BLaER1 treated with 17β-estradiol and CSF1 and Interleukin-3, amounts not matched to agents 10 nM and 100 nM (cell line): ENCODE results near the gene ALKAL2.

Experiments
- H3K27ac ChIP-seq, 11 experiments: shearing (Covaris generic); formaldehyde crosslinking; 2 replicates each; pipeline ENCODE4 v1.8.1; 2022
- H3K27me3 ChIP-seq, 11 experiments: shearing (Covaris generic); formaldehyde crosslinking; 2 replicates each; pipeline ENCODE4 v1.8.1; 2022
- H3K36me3 ChIP-seq, 11 experiments: shearing (Covaris generic); formaldehyde crosslinking; 2 replicates each; pipeline ENCODE4 v1.8.1; 2022
- H3K4me1 ChIP-seq, 10 experiments: shearing (Covaris generic); formaldehyde crosslinking; 2 replicates each; pipeline ENCODE4 v1.8.1; 2022
- H3K4me2 ChIP-seq, 11 experiments: shearing (Covaris generic); formaldehyde crosslinking; 2 replicates each; pipeline ENCODE4 v1.8.1; 2022
- H3K4me3 ChIP-seq, 10 experiments: shearing (Covaris generic); formaldehyde crosslinking; 2 replicates each; pipeline ENCODE4 v1.8.1; 2022
- H3K9ac ChIP-seq, 11 experiments: shearing (Covaris generic); formaldehyde crosslinking; 2 replicates each; pipeline ENCODE4 v1.8.1; 2022
- H3K9me3 ChIP-seq, 11 experiments: shearing (Covaris generic); formaldehyde crosslinking; replicated peaks in 1 of 11; 2 replicates each; pipeline ENCODE4 v1.8.1; 2022
- H4K20me1 ChIP-seq, 11 experiments: shearing (Covaris generic); formaldehyde crosslinking; 2 replicates each; pipeline ENCODE4 v1.8.1; 2022
- Cebpa-rat ChIP-seq, 11 experiments: shearing (Covaris generic); IDR thresholded peaks; 2 replicates each; pipeline ENCODE4 v1.8.1; 2022

The ALKAL2 gene

GRCh38 chr2:280650-281110 is 7.2 kb downstream of the ALKAL2 start:
- no peak overlapping the region for H3K4me3 ChIP-seq
- no peak overlapping the region for H3K9ac ChIP-seq
- H3K27ac ChIP-seq, result no peak overlapping the region
- no peaks in the 10 kb centered on the region for H3K9me3 ChIP-seq
- peaks cover 71 to 87% (median 78%) of the 10 kb centered on the region in 11 experiments for H3K36me3 ChIP-seq
- peaks cover 15 to 30% (median 24%) of the 10 kb centered on the region in 11 experiments for H3K27me3 ChIP-seq
- no peak for TF ChIP-seq Cebpa-rat (IDR thresholded peaks at IDR 0.05)
- peaks cover under 1 to 8% (median 4%) of the 10 kb centered on the region in 10 experiments for H3K4me1 ChIP-seq
- no peak overlapping the region for H3K4me2 ChIP-seq
- peaks cover 34 to 90% (median 75%) of the 10 kb centered on the region in 11 experiments; a peak in 21 of 22 replicates for H4K20me1 ChIP-seq

DNA sequence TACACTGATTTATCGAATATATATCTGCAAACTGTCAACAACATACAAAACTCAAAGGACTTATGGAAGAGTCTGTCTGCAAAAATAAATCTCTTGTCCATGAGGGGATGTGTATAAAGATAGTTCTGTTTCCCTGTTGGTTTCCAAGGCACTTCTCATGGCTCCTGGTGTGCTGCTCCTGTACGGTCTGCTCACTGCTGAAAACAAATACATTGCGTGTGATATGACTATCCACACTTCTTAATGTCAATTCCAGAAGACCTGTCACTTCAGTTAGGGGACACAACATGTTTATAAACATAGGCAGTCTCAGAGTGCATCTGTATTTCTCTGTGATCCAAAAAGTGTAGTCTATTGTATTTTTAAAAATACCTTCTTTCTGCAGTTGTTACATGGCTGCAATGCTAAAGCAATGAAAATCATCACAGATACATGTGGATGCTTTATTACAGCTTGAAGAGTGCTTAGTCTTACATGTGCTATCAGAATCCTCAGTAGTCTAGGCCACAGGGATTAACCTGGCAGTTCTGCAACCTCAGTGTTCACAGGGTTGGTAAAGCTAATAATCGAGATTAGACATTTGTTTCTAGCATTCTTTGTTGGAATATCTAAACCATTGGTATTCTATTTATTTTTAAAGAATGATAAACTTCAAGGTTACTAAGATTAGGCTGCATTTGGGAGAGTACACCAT is 7.8 kb downstream of the ALKAL2 start:
- H3K9ac ChIP-seq, result no peak overlapping the region
- no peak for TF ChIP-seq Cebpa-rat (IDR thresholded peaks at IDR 0.05)

DNA sequence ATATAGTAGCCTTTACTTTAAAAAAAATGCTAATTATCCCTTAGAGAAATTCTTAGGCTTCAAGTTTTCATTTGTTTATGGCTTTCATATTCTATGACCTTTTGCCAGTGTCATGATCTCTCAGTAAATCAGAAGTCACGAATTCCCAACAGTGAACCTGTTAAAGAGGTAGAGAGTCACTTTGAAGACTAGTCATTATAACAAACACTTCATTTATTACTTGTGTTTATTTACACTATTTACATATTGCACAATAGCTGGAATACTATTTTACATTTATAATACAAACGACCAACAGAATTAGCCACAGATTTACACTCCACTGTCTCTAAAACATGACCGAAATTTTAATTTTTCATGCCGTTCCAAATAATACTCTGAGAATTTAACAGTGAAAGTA is 8.5 kb downstream of the ALKAL2 start:
- Histone ChIP-seq H3K9ac (no peak overlapping the region), H4K20me1 (peaks cover 43 to 90% (median 75%) of the 10 kb centered on the region in 11 experiments; a peak in 21 of 22 replicates), H3K36me3 (peaks cover 78 to 98% (median 90%) of the 10 kb centered on the region in 11 experiments)

More for the DNA sequence above, 7.8 kb downstream of the ALKAL2 start:
- Histone ChIP-seq H3K4me1 (peaks cover 7 to 14% (median 10%) of the 10 kb centered on the region in 10 experiments), H3K4me2 (no peak overlapping the region), H3K27me3 (peaks cover 9 to 24% (median 18%) of the 10 kb centered on the region in 11 experiments), H3K4me3 (no peak overlapping the region), H3K9me3 (no peaks in the 10 kb centered on the region), H3K27ac (no peak overlapping the region), H3K36me3 (peaks cover 75 to 92% (median 83%) of the 10 kb centered on the region in 11 experiments), H4K20me1 (peaks cover 35 to 90% (median 75%) of the 10 kb centered on the region in 11 experiments; a peak in 21 of 22 replicates)

DNA sequence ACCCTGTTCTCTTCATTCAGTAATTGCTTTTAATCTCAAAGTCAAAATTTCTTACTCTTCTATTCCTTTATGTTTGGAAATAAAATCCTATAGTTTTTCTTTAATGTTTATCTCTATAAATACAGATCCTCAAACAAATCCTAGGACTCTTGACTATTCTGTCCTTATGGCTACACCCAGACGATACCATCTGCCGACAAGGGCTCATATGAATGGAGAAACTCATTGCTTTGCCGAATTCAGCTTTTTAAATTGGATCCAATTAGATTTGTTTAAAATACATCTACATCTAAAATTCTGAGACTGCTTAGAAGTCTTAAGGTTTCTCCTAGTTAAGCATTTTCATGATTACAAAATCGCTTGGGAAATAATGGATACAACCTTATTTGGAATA is 9.0 kb downstream of the ALKAL2 start:
- no peak overlapping the region for H3K27ac ChIP-seq
- no peaks in the 10 kb centered on the region for H3K9me3 ChIP-seq
- no peak overlapping the region for H3K9ac ChIP-seq
- H3K27me3 ChIP-seq, result peaks cover 0 to 12% (median 7%) of the 10 kb centered on the region in 11 experiments; a peak in 18 of 22 replicates
- H4K20me1 ChIP-seq, result peaks cover 47 to 90% (median 75%) of the 10 kb centered on the region in 11 experiments; a peak in 21 of 22 replicates
- peaks cover 9 to 22% (median 14%) of the 10 kb centered on the region in 10 experiments for H3K4me1 ChIP-seq
- H3K4me3 ChIP-seq, result no peak overlapping the region
- TF ChIP-seq Cebpa-rat (IDR thresholded peaks at IDR 0.05), result no peak
- no peak overlapping the region for H3K4me2 ChIP-seq
- peaks cover 82 to 98% (median 94%) of the 10 kb centered on the region in 11 experiments for H3K36me3 ChIP-seq

More for the DNA sequence above, 8.5 kb downstream of the ALKAL2 start:
- peaks cover 9 to 21% (median 14%) of the 10 kb centered on the region in 10 experiments for H3K4me1 ChIP-seq
- H3K27ac ChIP-seq, result no peak overlapping the region
- H3K4me3 ChIP-seq, result no peak overlapping the region
- no peak overlapping the region for H3K4me2 ChIP-seq
- TF ChIP-seq Cebpa-rat (IDR thresholded peaks at IDR 0.05), result peak in 1 of 11 experiments; percentile 34; a peak in 1 of 22 replicates
- H3K9me3 ChIP-seq, result no peaks in the 10 kb centered on the region
- H3K27me3 ChIP-seq, result peaks cover 2 to 17% (median 11%) of the 10 kb centered on the region in 11 experiments; a peak in 21 of 22 replicates

GRCh38 chr2:278312-278926 is 9.5 kb downstream of the ALKAL2 start:
- TF ChIP-seq Cebpa-rat (IDR thresholded peaks at IDR 0.05), result no peak
- no peak overlapping the region for H3K4me2 ChIP-seq
- H3K27me3 ChIP-seq, result peaks cover 0 to 7% (median 2%) of the 10 kb centered on the region in 11 experiments; a peak in 6 of 22 replicates
- H3K9me3 ChIP-seq, result no peaks in the 10 kb centered on the region
- no peak overlapping the region for H3K4me3 ChIP-seq
- no peak overlapping the region for H3K9ac ChIP-seq
- peaks cover 52 to 91% (median 76%) of the 10 kb centered on the region in 11 experiments; a peak in 21 of 22 replicates for H4K20me1 ChIP-seq
- peaks cover 87 to 100% (median 98%) of the 10 kb centered on the region in 11 experiments for H3K36me3 ChIP-seq
- H3K4me1 ChIP-seq, result peaks cover 9 to 22% (median 14%) of the 10 kb centered on the region in 10 experiments
- H3K27ac ChIP-seq, result no peak overlapping the region

DNA sequence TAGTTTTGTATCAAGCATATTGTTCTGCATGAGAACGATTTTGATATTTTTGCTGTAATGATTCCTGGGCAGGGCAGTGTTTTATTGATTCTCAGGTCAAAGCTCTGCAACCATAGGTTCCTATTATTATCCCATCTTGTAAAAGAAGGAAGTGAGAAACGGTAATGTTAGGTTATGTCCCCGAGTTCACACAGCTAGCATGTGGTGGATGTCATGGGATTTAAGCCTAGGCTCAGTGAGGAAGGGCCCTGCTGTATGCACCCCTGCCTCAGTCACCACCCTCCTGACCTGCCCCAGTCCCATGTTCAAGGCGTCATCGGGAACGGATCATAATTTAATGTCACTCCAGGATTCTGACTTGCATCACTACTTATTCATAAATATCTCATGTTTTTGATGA is 12.4 kb downstream of the ALKAL2 start:
- Histone ChIP-seq H3K4me2 (peak overlapping the region; percentile 21 to 62 (median 46); a peak in 20 of 22 replicates), H3K9me3 (no peaks in the 10 kb centered on the region), H3K4me3 (no peak overlapping the region; a peak in 1 of 20 replicates), H3K36me3 (peaks cover 89 to 100% (median 96%) of the 10 kb centered on the region in 11 experiments), H3K27ac (no peak overlapping the region), H3K4me1 (peaks cover 9 to 28% (median 14%) of the 10 kb centered on the region in 10 experiments), H3K9ac (peak overlapping the region in 1 of 11 experiments; percentile 13; a peak in 1 of 22 replicates), H3K27me3 (no peaks in the 10 kb centered on the region), H4K20me1 (peaks cover 63 to 91% (median 78%) of the 10 kb centered on the region in 11 experiments; a peak in 21 of 22 replicates)
- TF ChIP-seq Cebpa-rat (IDR thresholded peaks at IDR 0.05), result no peak

- peaks cover 16 to 33% (median 21%) of the 10 kb centered on the region in 10 experiments for H3K4me1 ChIP-seq
- no peaks in the 10 kb centered on the region for H3K9me3 ChIP-seq
- peaks cover 85 to 100% (median 95%) of the 10 kb centered on the region in 11 experiments for H3K36me3 ChIP-seq
- no peak overlapping the region for H3K27ac ChIP-seq
- no peaks in the 10 kb centered on the region for H3K27me3 ChIP-seq
- no peak overlapping the region for H3K4me3 ChIP-seq
- no peak for TF ChIP-seq Cebpa-rat (IDR thresholded peaks at IDR 0.05)
- H3K9ac ChIP-seq, result no peak overlapping the region
- peaks cover 73 to 94% (median 84%) of the 10 kb centered on the region in 11 experiments; a peak in 21 of 22 replicates for H4K20me1 ChIP-seq
- H3K4me2 ChIP-seq, result no peak overlapping the region
Measured at GRCh38 chr2:274503-274902, 13.4 kb downstream of the ALKAL2 start.

DNA sequence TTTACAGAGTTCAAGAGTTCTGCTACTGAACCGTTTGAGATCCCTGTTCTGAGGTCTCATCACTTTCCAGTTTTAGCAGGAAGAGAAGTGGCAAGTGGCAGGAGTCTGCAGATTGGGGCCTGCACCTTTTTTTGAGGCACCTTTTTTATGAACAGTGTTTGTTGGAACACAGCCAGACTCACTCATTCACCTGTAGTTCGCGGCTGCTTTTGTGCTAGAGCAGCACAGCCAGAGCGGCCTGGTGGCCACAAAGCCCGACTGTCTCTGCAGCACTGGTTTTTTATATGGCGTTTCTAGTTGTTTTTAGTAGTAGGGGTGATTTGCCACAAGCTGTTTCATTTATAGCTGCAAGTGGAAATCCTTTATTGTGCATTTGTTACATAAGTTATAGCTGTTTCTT is 14.6 kb downstream of the ALKAL2 start:
- Histone ChIP-seq H3K4me3 (no peak overlapping the region), H3K27me3 (no peaks in the 10 kb centered on the region), H3K27ac (no peak overlapping the region), H3K4me2 (no peak overlapping the region), H3K4me1 (peaks cover 28 to 45% (median 30%) of the 10 kb centered on the region in 10 experiments), H4K20me1 (peaks cover 82 to 100% (median 95%) of the 10 kb centered on the region in 11 experiments; a peak in 21 of 22 replicates), H3K36me3 (peaks cover 74 to 93% (median 86%) of the 10 kb centered on the region in 11 experiments), H3K9ac (no peak overlapping the region), H3K9me3 (no peaks in the 10 kb centered on the region)
- no peak for TF ChIP-seq Cebpa-rat (IDR thresholded peaks at IDR 0.05)

- H3K27me3 ChIP-seq, result no peaks in the 10 kb centered on the region
- peaks cover 59 to 93% (median 79%) of the 10 kb centered on the region in 11 experiments for H3K36me3 ChIP-seq
- no peak overlapping the region for H3K27ac ChIP-seq
- no peak overlapping the region for H3K9ac ChIP-seq
- no peak for TF ChIP-seq Cebpa-rat (IDR thresholded peaks at IDR 0.05)
- peaks cover 89 to 100% (median 99%) of the 10 kb centered on the region in 11 experiments; a peak in 21 of 22 replicates for H4K20me1 ChIP-seq
- no peak overlapping the region for H3K4me3 ChIP-seq
- H3K4me2 ChIP-seq, result no peak overlapping the region
- peaks cover 40 to 59% (median 43%) of the 10 kb centered on the region in 10 experiments for H3K4me1 ChIP-seq
- no peaks in the 10 kb centered on the region for H3K9me3 ChIP-seq
Measured at GRCh38 chr2:271917-272316, 16.0 kb downstream of the ALKAL2 start.
